ENCODE data around the gene ST14. TPM values are rescaled to one million over a fixed set of nuclear protein-coding genes. Genes with fewer than 3 reads are reported as not detected.
"Not testable (repeated sequence)": the region's sequence is repeated elsewhere in the genome, so short reads cannot be mapped to it uniquely, and the experiment has no call there.

The ST14 gene
- polyA plus RNA-seq, 3 donors: 23.2 to 32.4 (median 31.1) TPM

- no peak for DNase-seq (ENCODE audit: low read depth in 3 of 3, low spot score in 2 of 3)
Observed at GRCh38 chr11:130163346-130164220, 4.0 kb downstream of the ST14 start.

- no peak for DNase-seq (ENCODE audit: low read depth in 3 of 3, low spot score in 2 of 3)
Observed at GRCh38 chr11:130164221-130164570, 4.6 kb downstream of the ST14 start.

- DNase-seq (ENCODE audit: low read depth in 3 of 3, low spot score in 2 of 3): no peak
Observed at GRCh38 chr11:130165601-130166456, 6.2 kb downstream of the ST14 start.

GRCh38 chr11:130166457-130166784 lies 6.8 kb downstream of the ST14 start:
- DNase-seq (ENCODE audit: low read depth in 3 of 3, low spot score in 2 of 3): no peak

DNA sequence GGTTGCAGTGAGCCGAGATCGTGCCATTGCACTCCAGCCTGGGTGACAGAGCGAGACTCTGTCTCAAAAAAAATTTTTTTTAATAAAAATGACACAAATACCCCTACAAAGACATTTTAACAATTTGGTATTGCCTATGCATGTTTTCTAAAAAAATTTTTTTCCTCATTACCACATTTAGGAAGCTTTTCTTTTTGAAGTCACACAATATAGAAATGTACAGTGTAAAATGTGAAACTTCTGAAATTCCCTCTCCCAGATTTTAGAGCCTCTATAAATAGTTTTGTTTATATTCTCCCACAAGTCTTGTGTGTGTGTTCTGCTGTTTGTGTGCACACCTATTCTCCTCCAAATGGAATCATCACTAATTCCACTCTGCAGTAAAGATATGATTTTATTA lies 7.6 kb downstream of the ST14 start:
- no peak for DNase-seq (ENCODE audit: low read depth in 3 of 3, low spot score in 2 of 3)

- no peak for DNase-seq (ENCODE audit: low read depth in 3 of 3, low spot score in 2 of 3)
Observed at GRCh38 chr11:130168105-130168504, 8.5 kb downstream of the ST14 start.

GRCh38 chr11:130170345-130170744 lies 10.8 kb downstream of the ST14 start:
- no peak for DNase-seq (ENCODE audit: low read depth in 3 of 3, low spot score in 2 of 3)

DNA sequence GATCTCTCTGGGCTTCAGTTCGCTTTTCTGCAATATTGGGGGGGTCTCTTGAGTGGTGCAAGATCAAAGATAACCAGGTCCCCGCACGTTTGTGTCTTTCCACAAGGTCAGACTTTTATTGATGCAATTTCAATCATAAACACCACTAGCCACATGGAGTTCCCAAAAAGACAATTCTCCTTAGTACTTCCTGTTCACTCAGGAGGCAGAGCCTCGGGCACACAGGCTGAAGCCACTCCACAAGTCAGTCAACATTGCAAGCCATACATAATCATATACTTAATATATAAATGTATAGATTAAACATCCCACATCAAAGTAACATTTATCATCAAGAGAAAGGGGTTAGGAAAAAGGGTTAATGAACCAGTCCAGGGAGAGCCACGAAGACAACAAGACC lies 12.0 kb downstream of the ST14 start:
- DNase-seq (ENCODE audit: low read depth in 3 of 3, low spot score in 2 of 3): no peak

DNA sequence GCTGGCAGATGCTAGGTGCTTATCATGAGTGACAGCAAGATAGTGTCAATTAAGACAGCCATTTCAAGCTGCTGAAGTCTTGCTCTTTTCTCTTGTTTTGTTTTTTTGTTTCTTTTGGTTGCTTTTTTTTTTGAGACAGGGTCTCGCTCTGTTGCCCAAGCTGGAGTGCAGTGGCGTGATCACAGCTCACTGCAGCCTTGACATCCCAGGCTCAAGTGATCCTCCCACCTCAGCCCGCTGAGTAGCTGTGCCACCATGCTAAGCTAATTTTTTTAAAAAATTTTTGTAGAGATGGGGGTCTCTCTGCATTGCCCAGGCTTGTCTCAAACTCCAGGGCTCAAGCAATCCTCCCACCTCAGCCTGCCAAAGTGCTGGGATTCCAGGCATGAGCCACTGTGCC lies 12.4 kb downstream of the ST14 start:
- not testable (repeated sequence) for DNase-seq (ENCODE audit: low read depth in 3 of 3, low spot score in 2 of 3)

GRCh38 chr11:130174642-130175041 lies 15.1 kb downstream of the ST14 start:
- DNase-seq (ENCODE audit: low read depth in 3 of 3, low spot score in 2 of 3): no peak

DNA sequence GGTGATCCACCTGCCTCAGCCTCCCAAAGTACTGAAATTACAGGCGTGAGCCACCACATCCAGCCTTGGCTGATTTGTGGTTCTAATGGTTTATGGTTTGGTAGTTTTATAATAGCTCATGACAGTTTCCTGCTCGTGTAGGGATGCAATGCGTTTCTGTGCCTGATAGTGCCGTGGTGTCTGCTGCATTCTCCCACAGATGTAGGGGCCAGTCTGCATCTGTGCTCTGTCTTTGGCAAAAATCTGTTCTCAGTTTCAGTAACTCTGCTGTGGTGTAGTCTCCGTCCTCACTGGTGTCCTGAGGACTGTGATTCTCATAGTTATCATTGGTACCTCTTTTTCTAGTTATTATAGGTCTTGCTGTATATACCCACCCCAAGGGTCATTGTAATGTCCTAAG lies 16.3 kb downstream of the ST14 start:
- DNase-seq (ENCODE audit: low read depth in 3 of 3, low spot score in 2 of 3): no peak

- DNase-seq (ENCODE audit: low read depth in 3 of 3, low spot score in 2 of 3): no peak
Observed at GRCh38 chr11:130177782-130178181, 18.2 kb downstream of the ST14 start.

- no peak for DNase-seq (ENCODE audit: low read depth in 3 of 3, low spot score in 2 of 3)
Observed at GRCh38 chr11:130178441-130179339, 19.1 kb downstream of the ST14 start.

DNA sequence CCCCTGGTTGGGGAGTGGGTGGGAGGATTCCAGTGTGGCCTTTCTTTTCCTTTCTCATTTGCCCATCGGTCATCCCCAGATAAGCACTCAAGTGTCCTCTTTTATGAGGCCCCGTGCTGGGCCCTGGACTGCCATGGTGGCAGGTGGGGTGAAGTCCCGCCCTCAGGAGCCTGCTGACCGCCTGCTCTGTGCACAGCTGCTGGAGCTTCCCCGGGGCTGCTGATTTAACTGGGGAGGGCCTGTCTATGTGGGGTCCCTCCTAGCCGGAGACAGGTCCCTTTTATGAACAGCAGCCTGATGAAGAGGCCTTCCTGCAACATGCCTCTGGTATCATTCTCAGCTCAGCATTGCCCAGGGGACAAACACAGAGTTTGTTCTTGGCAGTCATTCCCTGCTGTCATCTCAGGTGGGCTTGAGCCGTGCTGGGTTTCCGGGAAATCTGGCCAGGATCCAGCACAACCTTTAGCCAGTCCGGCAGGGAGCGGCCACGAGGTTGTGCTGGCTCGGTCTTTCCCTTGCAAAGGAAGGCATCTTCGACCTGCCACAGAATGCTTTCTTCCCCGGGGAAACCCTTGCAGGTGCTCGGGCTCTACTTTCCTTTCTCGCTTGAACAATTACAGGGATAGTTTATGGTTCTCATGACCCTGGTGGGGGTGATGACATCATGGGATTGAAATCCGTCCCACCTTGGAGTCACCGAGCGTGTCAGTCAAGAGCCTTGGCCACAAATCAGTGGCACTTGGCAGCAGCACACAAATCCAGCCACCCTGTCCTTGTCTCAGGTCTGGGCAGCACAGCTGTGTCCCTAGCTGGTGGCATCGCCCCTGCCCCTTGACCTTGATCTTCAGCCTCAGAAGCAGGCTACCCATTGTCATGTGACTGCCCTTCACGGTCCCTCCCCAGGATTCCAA lies 20.1 kb downstream of the ST14 start:
- no peak for DNase-seq (ENCODE audit: low read depth in 3 of 3, low spot score in 2 of 3)

- no peak for DNase-seq (ENCODE audit: low read depth in 3 of 3, low spot score in 2 of 3)
Observed at GRCh38 chr11:130180491-130180890, 20.9 kb downstream of the ST14 start.

DNA sequence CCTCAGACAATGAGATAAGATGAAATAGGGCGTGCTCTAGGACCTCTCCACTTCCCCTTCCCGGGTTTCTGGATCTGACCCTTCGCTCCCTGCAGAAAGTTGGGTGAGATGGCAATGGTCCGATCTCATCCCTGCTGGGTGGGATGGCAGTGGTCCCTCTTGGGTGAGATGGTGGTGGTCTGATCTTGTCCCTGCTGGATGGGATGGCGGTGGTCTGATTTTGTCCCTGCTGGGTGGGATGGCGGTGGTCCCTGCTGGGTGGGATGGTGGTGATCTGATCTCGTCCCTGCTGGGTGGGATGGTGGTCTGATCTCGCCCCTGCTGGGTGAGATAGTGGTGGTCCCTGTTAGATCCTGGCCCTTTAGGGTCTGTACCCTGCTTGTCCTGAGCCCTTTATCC lies 21.3 kb downstream of the ST14 start:
- DNase-seq (ENCODE audit: low read depth in 3 of 3, low spot score in 2 of 3): no peak

DNA sequence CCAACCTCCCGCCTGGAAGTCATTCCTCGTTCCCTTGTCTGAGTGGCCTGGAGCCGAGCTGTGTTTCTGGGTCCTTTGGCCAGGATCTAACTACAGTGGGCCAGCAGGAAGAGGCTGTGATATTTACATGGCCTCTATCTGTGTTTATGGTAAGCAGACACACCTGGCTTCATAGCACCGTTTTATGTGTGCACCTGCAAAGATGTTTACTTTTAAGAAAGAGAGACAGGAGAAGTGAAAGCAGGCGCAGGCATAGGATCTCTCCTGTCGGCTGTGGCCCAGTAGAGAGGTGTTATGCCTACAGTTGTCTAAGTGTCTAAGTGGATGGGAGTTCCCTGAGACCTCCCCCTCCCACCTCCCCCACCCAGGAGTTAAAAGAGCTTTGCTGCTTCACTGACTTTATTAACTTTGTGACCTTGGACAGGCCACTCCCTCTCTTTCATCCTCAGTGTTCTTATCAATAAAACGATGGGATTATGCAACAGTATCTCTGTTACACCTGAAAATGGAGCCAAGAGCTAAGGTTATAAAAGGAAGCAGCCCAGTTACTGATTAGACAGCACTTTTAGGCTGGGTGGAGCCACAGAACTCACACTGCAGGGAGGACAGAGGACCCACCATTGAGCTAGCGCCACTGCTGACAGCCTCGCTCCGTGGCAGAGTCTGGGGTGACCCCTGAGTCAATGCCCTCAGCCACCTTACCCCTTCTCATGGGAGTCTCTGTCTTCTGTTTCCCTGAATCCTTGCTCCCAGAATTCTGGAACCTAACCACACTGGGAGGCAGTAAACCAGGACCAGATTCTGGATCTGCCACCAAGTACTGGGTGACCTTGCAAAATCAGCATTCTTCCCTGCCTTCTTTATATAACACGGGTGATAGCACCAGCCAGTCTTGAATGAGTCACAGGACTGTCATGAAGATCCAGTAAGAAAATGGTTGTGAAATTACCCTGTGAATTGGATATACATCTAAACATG lies 22.0 kb downstream of the ST14 start:
- no peak for DNase-seq (ENCODE audit: low read depth in 3 of 3, low spot score in 2 of 3)

GRCh38 chr11:130183878-130184610 lies 24.5 kb downstream of the ST14 start:
- no peak for DNase-seq (ENCODE audit: low read depth in 3 of 3, low spot score in 2 of 3)
